ENCODE measurements around the gene AR. TPM values are rescaled to one million over a fixed set of nuclear protein-coding genes. Genes with fewer than 3 reads are reported as not detected.

AR gene
- total and polyA plus RNA-seq, 4 donors, result 2.8 to 67.4 (median 22.9) TPM

DNA sequence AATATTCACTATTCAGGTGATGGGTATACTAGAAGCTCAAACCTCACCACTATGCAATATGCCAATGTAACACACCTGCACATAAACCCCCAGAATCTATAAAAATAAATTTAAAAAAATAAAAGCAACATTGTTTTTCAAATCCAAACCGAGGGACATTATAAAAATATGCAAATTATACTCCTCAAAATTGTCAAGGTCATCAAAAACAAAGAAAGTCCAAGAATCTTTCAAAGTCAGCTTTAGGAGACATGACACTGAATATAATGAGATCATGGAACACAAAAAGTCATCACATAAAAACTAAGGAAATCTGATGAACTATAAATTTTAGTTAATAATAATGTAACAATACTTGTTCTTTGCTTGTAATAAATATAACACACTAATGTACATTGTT lies 43.2 kb upstream of the AR start:
- 64% methylated on average over 1 of the region's 1 CpG for WGBS

DNA sequence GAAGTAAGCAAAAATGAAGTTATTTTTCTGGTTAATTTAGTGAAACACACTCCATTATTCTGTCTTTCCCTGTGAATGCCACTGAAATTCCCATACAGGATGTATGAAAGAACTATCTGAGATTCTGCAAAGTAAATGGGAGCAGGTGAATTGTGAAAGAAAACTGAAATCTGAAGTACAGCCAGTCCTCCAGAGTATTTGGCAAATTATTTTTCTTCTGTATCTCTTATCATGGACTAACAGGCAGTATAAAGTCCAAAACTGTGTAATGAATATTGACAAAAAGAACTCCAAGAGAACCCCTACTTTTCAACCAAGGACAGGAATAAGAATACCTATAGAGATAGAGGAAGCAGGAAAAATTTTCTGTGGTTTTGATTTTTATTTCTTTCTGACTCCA lies 40.8 kb upstream of the AR start:
- TF ChIP-seq JUND (IDR thresholded peaks at IDR 0.05) (no peak), YY1 (IDR thresholded peaks at IDR 0.05) (peak; percentile 18), HNF4A (conservative IDR thresholded peaks at IDR 0.05) (peak; percentile 57 to 67), RXRA (IDR thresholded peaks at IDR 0.05) (peak; percentile 13 to 16)
- Histone ChIP-seq H3K27ac (ENCODE audit: low read depth in 1 of 2, low read length in 2 of 2) (no peak overlapping the region), H3K36me3 (ENCODE audit: control insufficient read depth in 4 of 4, insufficient read depth in 3 of 4, low read depth in 1 of 4, low read length in 3 of 4) (no peaks in the 10 kb centered on the region), H3K4me3 (ENCODE audit: low read depth in 1 of 3, low read length in 3 of 3) (no peak overlapping the region), H3K9me3 (ENCODE audit: control insufficient read depth in 4 of 4, low read length in 3 of 4) (peaks cover 0 to 2% (median 0%) of the 10 kb centered on the region in 4 donors), H3K4me1 (ENCODE audit: control insufficient read depth in 4 of 4, insufficient read depth in 4 of 4, low read length in 3 of 4) (peaks cover 0 to 2% (median 0%) of the 10 kb centered on the region in 4 donors), H3K27me3 (ENCODE audit: control insufficient read depth in 4 of 4, insufficient read depth in 4 of 4, low read length in 3 of 4) (no peaks in the 10 kb centered on the region), H3K9ac (ENCODE audit: low read depth in 1 of 2, low read length in 2 of 2) (no peak overlapping the region)
- no peak for DNase-seq (ENCODE audit: low spot score)

More for the DNA sequence above, 43.2 kb upstream of the AR start:
- peaks cover 0 to 2% (median 0%) of the 10 kb centered on the region in 4 donors for H3K9me3 ChIP-seq (ENCODE audit: control insufficient read depth in 4 of 4, low read length in 3 of 4)
- H3K4me3 ChIP-seq (ENCODE audit: low read depth in 1 of 3, low read length in 3 of 3), result no peak overlapping the region
- no peak overlapping the region for H3K27ac ChIP-seq (ENCODE audit: low read depth in 1 of 2, low read length in 2 of 2)
- peaks cover 0 to 2% (median 0%) of the 10 kb centered on the region in 4 donors for H3K4me1 ChIP-seq (ENCODE audit: control insufficient read depth in 4 of 4, insufficient read depth in 4 of 4, low read length in 3 of 4)
- no peak for TF ChIP-seq FOXA1 (IDR thresholded peaks at IDR 0.05)
- TF ChIP-seq SP1 (IDR thresholded peaks at IDR 0.05), result no peak
- TF ChIP-seq TAF1 (conservative IDR thresholded peaks at IDR 0.05), result no peak
- TF ChIP-seq YY1 (IDR thresholded peaks at IDR 0.05), result no peak
- no peak for TF ChIP-seq HNF4A (conservative IDR thresholded peaks at IDR 0.05)
- TF ChIP-seq EGR1 (IDR thresholded peaks at IDR 0.05; ENCODE audit: low read depth in 2 of 2), result no peak
- no peaks in the 10 kb centered on the region for H3K27me3 ChIP-seq (ENCODE audit: control insufficient read depth in 4 of 4, insufficient read depth in 4 of 4, low read length in 3 of 4)
- no peak for DNase-seq (ENCODE audit: low spot score)
- no peak overlapping the region for H3K9ac ChIP-seq (ENCODE audit: low read depth in 1 of 2, low read length in 2 of 2)
- H3K36me3 ChIP-seq (ENCODE audit: control insufficient read depth in 4 of 4, insufficient read depth in 3 of 4, low read depth in 1 of 4, low read length in 3 of 4), result no peaks in the 10 kb centered on the region

DNA sequence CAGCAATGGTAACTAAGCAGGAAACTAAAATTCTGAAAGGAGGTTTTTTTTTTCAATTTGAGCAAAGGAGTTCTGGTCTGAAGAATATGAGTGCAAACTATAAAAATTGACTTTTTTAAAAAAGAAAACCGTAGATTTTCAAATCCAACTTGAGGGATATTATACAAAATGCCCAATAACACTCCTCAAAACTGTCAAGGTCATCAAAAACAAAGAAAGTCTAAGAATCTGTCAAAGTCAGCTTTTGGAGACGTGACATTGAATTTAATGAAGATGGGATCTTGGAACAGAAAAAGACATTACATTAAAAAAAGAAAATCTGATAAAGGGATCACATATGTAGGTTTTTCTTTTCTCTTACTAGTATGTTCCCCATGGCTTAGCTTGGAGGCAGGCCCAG lies 40.4 kb upstream of the AR start:
- TF ChIP-seq, protein P1, sequence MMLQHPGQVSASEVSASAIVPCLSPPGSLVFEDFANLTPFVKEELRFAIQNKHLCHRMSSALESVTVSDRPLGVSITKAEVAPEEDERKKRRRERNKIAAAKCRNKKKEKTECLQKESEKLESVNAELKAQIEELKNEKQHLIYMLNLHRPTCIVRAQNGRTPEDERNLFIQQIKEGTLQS (IDR thresholded peaks at IDR 0.05), result no peak
- TF ChIP-seq FOXA2 (IDR thresholded peaks at IDR 0.05), result no peak
- no peak for TF ChIP-seq GABPA (IDR thresholded peaks at IDR 0.05 in 1 of 2, conservative IDR thresholded peaks at IDR 0.05 in 1 of 2)
- TF ChIP-seq HNF4G (IDR thresholded peaks at IDR 0.05), result no peak
- TF ChIP-seq, protein P2, sequence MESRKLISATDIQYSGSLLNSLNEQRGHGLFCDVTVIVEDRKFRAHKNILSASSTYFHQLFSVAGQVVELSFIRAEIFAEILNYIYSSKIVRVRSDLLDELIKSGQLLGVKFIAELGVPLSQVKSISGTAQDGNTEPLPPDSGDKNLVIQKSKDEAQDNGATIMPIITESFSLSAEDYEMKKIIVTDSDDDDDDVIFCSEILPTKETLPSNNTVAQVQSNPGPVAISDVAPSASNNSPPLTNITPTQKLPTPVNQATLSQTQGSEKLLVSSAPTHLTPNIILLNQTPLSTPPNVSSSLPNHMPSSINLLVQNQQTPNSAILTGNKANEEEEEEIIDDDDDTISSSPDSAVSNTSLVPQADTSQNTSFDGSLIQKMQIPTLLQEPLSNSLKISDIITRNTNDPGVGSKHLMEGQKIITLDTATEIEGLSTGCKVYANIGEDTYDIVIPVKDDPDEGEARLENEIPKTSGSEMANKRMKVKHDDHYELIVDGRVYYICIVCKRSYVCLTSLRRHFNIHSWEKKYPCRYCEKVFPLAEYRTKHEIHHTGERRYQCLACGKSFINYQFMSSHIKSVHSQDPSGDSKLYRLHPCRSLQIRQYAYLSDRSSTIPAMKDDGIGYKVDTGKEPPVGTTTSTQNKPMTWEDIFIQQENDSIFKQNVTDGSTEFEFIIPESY (IDR thresholded peaks at IDR 0.05), result no peak
- TF ChIP-seq, protein P3, sequence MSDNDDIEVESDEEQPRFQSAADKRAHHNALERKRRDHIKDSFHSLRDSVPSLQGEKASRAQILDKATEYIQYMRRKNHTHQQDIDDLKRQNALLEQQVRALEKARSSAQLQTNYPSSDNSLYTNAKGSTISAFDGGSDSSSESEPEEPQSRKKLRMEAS (IDR thresholded peaks at IDR 0.05), result no peak
- WGBS, result 89% methylated on average over 2 of the region's 2 CpGs
- Histone ChIP-seq H3K27ac (ENCODE audit: low read depth in 1 of 2, low read length in 2 of 2) (no peak overlapping the region), H3K9ac (ENCODE audit: low read depth in 1 of 2, low read length in 2 of 2) (no peak overlapping the region), H3K27me3 (ENCODE audit: control insufficient read depth in 4 of 4, insufficient read depth in 4 of 4, low read length in 3 of 4) (no peaks in the 10 kb centered on the region), H3K36me3 (ENCODE audit: control insufficient read depth in 4 of 4, insufficient read depth in 3 of 4, low read depth in 1 of 4, low read length in 3 of 4) (no peaks in the 10 kb centered on the region), H3K9me3 (ENCODE audit: control insufficient read depth in 4 of 4, low read length in 3 of 4) (peaks cover 0 to 2% (median 0%) of the 10 kb centered on the region in 4 donors), H3K4me3 (ENCODE audit: low read depth in 1 of 3, low read length in 3 of 3) (no peak overlapping the region), H3K4me1 (ENCODE audit: control insufficient read depth in 4 of 4, insufficient read depth in 4 of 4, low read length in 3 of 4) (peaks cover 0 to 2% (median 0%) of the 10 kb centered on the region in 4 donors)
- DNase-seq (ENCODE audit: low spot score), result no peak

All from liver (tissue), 9 donors.